H9 (cell line): ENCODE results near the gene TLE6. TPM values are rescaled to one million over a fixed set of nuclear protein-coding genes. Genes with fewer than 3 reads are reported as not detected.

ENCODE experiments used
- DNase-seq: peaks from one replicate; pipeline ENCODE4 v3.0.0-alpha.2; 2017
- H2AFZ ChIP-seq: one replicate; pipeline ENCODE4 v1.6.1; 2013; ENCODE audit warnings: mild to moderate bottlenecking, low read length, control low read depth, moderate library complexity
- H2AK5ac ChIP-seq: 2 replicates; pipeline ENCODE4 v1.6.1; 2013; ENCODE audit warnings: low read length, control low read depth, mixed read lengths; ENCODE audit not compliant: insufficient read length
- H2BK120ac ChIP-seq: one replicate; pipeline ENCODE4 v1.6.1; 2013; ENCODE audit warnings: low read depth, mild to moderate bottlenecking, low read length, control low read depth, inconsistent platforms; ENCODE audit not compliant: poor library complexity, severe bottlenecking
- H2BK12ac ChIP-seq: 2 replicates; pipeline ENCODE4 v1.6.1; 2013; ENCODE audit warnings: low read length, control low read depth, mixed read lengths, low read depth; ENCODE audit not compliant: insufficient read length
- H2BK15ac ChIP-seq: 2 replicates; pipeline ENCODE4 v1.6.1; 2013; ENCODE audit warnings: low read depth, low read length, control low read depth
- H2BK20ac ChIP-seq: one replicate; pipeline ENCODE4 v1.6.1; 2013; ENCODE audit warnings: low read depth, mild to moderate bottlenecking, low read length, control low read depth, inconsistent platforms; ENCODE audit not compliant: poor library complexity, severe bottlenecking
- H2BK5ac ChIP-seq: 2 replicates; pipeline ENCODE4 v1.6.1; 2013; ENCODE audit warnings: low read length, control low read depth, mixed read lengths; ENCODE audit not compliant: insufficient read length
- H3K14ac ChIP-seq: 2 replicates; pipeline ENCODE4 v1.6.1; 2013; ENCODE audit warnings: low read length, control low read depth; ENCODE audit not compliant: insufficient read depth
- H3K18ac ChIP-seq: 2 replicates; pipeline ENCODE4 v1.6.1; 2013; ENCODE audit warnings: low read depth, mild to moderate bottlenecking, mixed read lengths, low read length, control low read depth; ENCODE audit not compliant: insufficient read length
- H3K23ac ChIP-seq: 2 replicates; pipeline ENCODE4 v1.6.1; 2013; ENCODE audit warnings: low read length, control low read depth, mixed read lengths, low read depth; ENCODE audit not compliant: insufficient read length
- H3K23me2 ChIP-seq: 2 replicates; pipeline ENCODE4 v1.6.1; 2013; ENCODE audit warnings: low read depth, mild to moderate bottlenecking, mixed read lengths, low read length, control low read depth; ENCODE audit not compliant: insufficient read length, poor library complexity, severe bottlenecking
- H3K27ac ChIP-seq: 2 replicates; pipeline ENCODE4 v1.5.1; 2013; ENCODE audit warnings: low read length, control low read depth, mixed read lengths, low read depth; ENCODE audit not compliant: insufficient read length
- H3K27me3 ChIP-seq: 2 replicates; pipeline ENCODE4 v1.6.1; 2013; ENCODE audit warnings: low read length, control low read depth, inconsistent platforms; ENCODE audit not compliant: insufficient read depth
- H3K4ac ChIP-seq: 2 replicates; pipeline ENCODE4 v1.6.1; 2013; ENCODE audit warnings: low read depth, mild to moderate bottlenecking, control low read depth, inconsistent platforms, low read length, moderate library complexity
- H3K4me1 ChIP-seq: 2 replicates; pipeline ENCODE4 v1.6.1; 2013; ENCODE audit warnings: low read length, control low read depth, inconsistent platforms; ENCODE audit not compliant: insufficient read depth
- H3K4me2 ChIP-seq: 2 replicates; pipeline ENCODE4 v1.6.1; 2013; ENCODE audit warnings: low read length, control low read depth, mixed read lengths; ENCODE audit not compliant: insufficient read length, insufficient read depth
- H3K56ac ChIP-seq: 2 replicates; pipeline ENCODE4 v1.6.1; 2013; ENCODE audit warnings: low read depth, mild to moderate bottlenecking, mixed read lengths, low read length, control low read depth; ENCODE audit not compliant: insufficient read length
- H3K79me1 ChIP-seq: 2 replicates; pipeline ENCODE4 v1.6.1; 2013; ENCODE audit warnings: low read depth, mild to moderate bottlenecking, moderate library complexity, low read length, control low read depth, inconsistent platforms; ENCODE audit not compliant: insufficient read depth, poor library complexity, severe bottlenecking
- H3K79me2 ChIP-seq: 2 replicates; pipeline ENCODE4 v1.6.1; 2013; ENCODE audit warnings: low read length, control low read depth, inconsistent platforms; ENCODE audit not compliant: insufficient read depth
- H3K9ac ChIP-seq: 2 replicates; pipeline ENCODE4 v1.6.1; 2013; ENCODE audit warnings: low read length, control low read depth, mixed read lengths; ENCODE audit not compliant: insufficient read length; ENCODE audit errors: extremely low read depth
- H3K9me3 ChIP-seq: one replicate; pipeline ENCODE4 v1.6.1; 2013; ENCODE audit warnings: low read depth, low read length, inconsistent platforms; ENCODE audit not compliant: control insufficient read depth
- H3T11ph ChIP-seq: one replicate; pipeline ENCODE4 v1.6.1; 2013; ENCODE audit warnings: mild to moderate bottlenecking, low read length, control low read depth, inconsistent platforms
- H4K20me1 ChIP-seq: one replicate; pipeline ENCODE4 v1.6.1; 2013; ENCODE audit not compliant: control insufficient read depth, insufficient read length, insufficient read depth
- H4K5ac ChIP-seq: 2 replicates; pipeline ENCODE4 v1.6.1; 2013; ENCODE audit warnings: low read depth, mild to moderate bottlenecking, mixed read lengths, low read length, control low read depth; ENCODE audit not compliant: insufficient read length
- H4K8ac ChIP-seq: replicated peaks from 2 replicates; pipeline ENCODE4 v1.6.1; 2013; ENCODE audit warnings: low read length, control low read depth, mixed read lengths, low read depth; ENCODE audit not compliant: insufficient read length
- H4K91ac ChIP-seq: 2 replicates; pipeline ENCODE4 v1.6.1; 2013; ENCODE audit warnings: low read depth, mild to moderate bottlenecking, moderate library complexity, mixed read lengths, low read length, control low read depth; ENCODE audit not compliant: insufficient read length
- H3K27ac Mint-ChIP-seq, 3 experiments: 2 replicates in 2 of 3; 3 replicates in 1 of 3; pipeline ENCODE4 v1.8.0; 2020 to 2021; ENCODE audit warnings: mixed read lengths in 3 of 3, mild to moderate bottlenecking in 1 of 3, moderate library complexity in 1 of 3
- H3K27me3 Mint-ChIP-seq: 2 replicates; pipeline ENCODE4 v1.8.0; 2021; ENCODE audit warnings: low read depth, mild to moderate bottlenecking, moderate library complexity, mixed read lengths
- H3K36me3 Mint-ChIP-seq, 3 experiments: 2 replicates in 2 of 3; 3 replicates in 1 of 3; pipeline ENCODE4 v1.8.0; 2020 to 2021; ENCODE audit warnings: low read depth in 3 of 3, mixed read lengths in 3 of 3; ENCODE audit not compliant: insufficient read depth in 1 of 3
- H3K4me1 Mint-ChIP-seq, 2 experiments: 2 replicates each; pipeline ENCODE4 v1.8.0; 2020; ENCODE audit warnings: mixed read lengths in 2 of 2
- H3K4me3 Mint-ChIP-seq, 2 experiments: 2 replicates in 1 of 2; 3 replicates in 1 of 2; pipeline ENCODE4 v1.8.0; 2020 to 2021; ENCODE audit warnings: mild to moderate bottlenecking in 2 of 2, mixed read lengths in 2 of 2, moderate library complexity in 1 of 2
- H3K9me3 Mint-ChIP-seq, 2 experiments: 2 replicates in 1 of 2; 3 replicates in 1 of 2; pipeline ENCODE4 v1.8.0; 2020; ENCODE audit warnings: mild to moderate bottlenecking in 2 of 2, mixed read lengths in 2 of 2, moderate library complexity in 1 of 2
- CTCF ChIP-seq: fragments of 200-600 bp; sonication (generic); conservative IDR thresholded peaks from 3 replicates; pipeline ENCODE4 v1.8.0; 2021; ENCODE audit warnings: antibody characterized with exemption, mild to moderate bottlenecking
- whole genome bisulfite sequencing: extraction: QIAGEN DNeasy Blood & Tissue Kit; methylation state at CpG from one replicate; pipeline ENCODE4 v1.1.7; 2013; ENCODE audit warnings: missing lambda C conversion rate, low lambda C conversion rate, mixed read lengths; ENCODE audit not compliant: insufficient read length; ENCODE audit errors: extremely low coverage; 5-methylcytosine and 5-hydroxymethylcytosine counted together
- total RNA-seq: library from RNA; stranded (reverse); gene quantifications from 2 replicates; pipeline ENCODE4 v1.2.1, GENCODE V29; 2021

Gene TLE6
- total RNA-seq, 1 experiment from 2014 or later, result 1.7 TPM

GRCh38 chr19:3028305-3029064 lies 51.1 kb downstream of the TLE6 start:
- Histone ChIP-seq H3K14ac (no peak overlapping the region), H2AK5ac (no peak overlapping the region), H2BK120ac (no peak overlapping the region), H3K56ac (no peak overlapping the region), H2BK20ac (no peak overlapping the region), H3K9ac (no peak overlapping the region), H3K79me1 (no peaks in the 10 kb centered on the region), H2BK12ac (no peak overlapping the region), H3K27ac (no peak overlapping the region), H3K23ac (no peak overlapping the region), H3T11ph (no peak overlapping the region), H3K23me2 (peaks cover 14% of the 10 kb centered on the region), H3K4me1 (peaks cover 3% of the 10 kb centered on the region; the same call in 1 of the 2 replicates), H3K18ac (no peak overlapping the region), H2BK5ac (no peak overlapping the region), H4K8ac (no peak overlapping the region), H2BK15ac (no peak overlapping the region), H3K79me2 (no peaks in the 10 kb centered on the region), H3K9me3 (no peaks in the 10 kb centered on the region), H3K27me3 (peaks cover 2% of the 10 kb centered on the region; the same call in 1 of the 2 replicates), H2AFZ (no peak overlapping the region), H4K5ac (no peak overlapping the region), H3K4ac (no peak overlapping the region), H4K20me1 (no peaks in the 10 kb centered on the region), H3K4me2 (peak overlapping the region; percentile 61), H4K91ac (no peak overlapping the region)
- no CpG with 5 or more reads among the region's 40 CpGs for WGBS
- Mint-ChIP-seq H3K4me1 (peaks cover 16 to 25% of the 10 kb centered on the region in 2 experiments), H3K36me3 (peaks cover 0 to 2% (median 1%) of the 10 kb centered on the region in 3 experiments; a peak in 3 of 7 replicates), H3K4me3 (peak overlapping the region; percentile 52 to 78), H3K9me3 (no peaks in the 10 kb centered on the region; a peak in 1 of 5 replicates), H3K27me3 (peaks cover 96% of the 10 kb centered on the region), H3K27ac (no peak overlapping the region)
- no peak for TF ChIP-seq CTCF
- peak; percentile 76 for DNase-seq
